ENCODE measurements around the gene MRPS12.
A peak's percentile ranks its signal among the peaks of the same experiment; 100 is the strongest.
"Not testable (repeated sequence)": the region's sequence is repeated elsewhere in the genome, so short reads cannot be mapped to it uniquely, and the experiment has no call there.

The MRPS12 gene

GRCh38 chr19:38966149-38966548 is 35.4 kb downstream of the MRPS12 start:
- H3K4me1 Mint-ChIP-seq (ENCODE audit: low read depth); H3K9me3 Mint-ChIP-seq; H3K4me3 Mint-ChIP-seq; H3K36me3 Mint-ChIP-seq (ENCODE audit: low read depth); H3K27ac Mint-ChIP-seq: not testable (repeated sequence)
- H3K27me3 Mint-ChIP-seq (ENCODE audit: low read depth) = peaks cover 19% of the 10 kb centered on the region

- Mint-ChIP-seq H3K4me1 (ENCODE audit: low read depth) (peaks cover 4% of the 10 kb centered on the region), H3K27ac (no peak overlapping the region), H3K9me3 (no peaks in the 10 kb centered on the region), H3K36me3 (ENCODE audit: low read depth) (no peaks in the 10 kb centered on the region), H3K4me3 (no peak overlapping the region), H3K27me3 (ENCODE audit: low read depth) (peaks cover 32% of the 10 kb centered on the region)
These were observed 40.2 kb downstream of the MRPS12 start for GRCh38 chr19:38970664-38971532.

- Mint-ChIP-seq H3K36me3 (ENCODE audit: low read depth) (peaks cover 2% of the 10 kb centered on the region), H3K9me3 (no peaks in the 10 kb centered on the region), H3K27ac (no peak overlapping the region), H3K27me3 (ENCODE audit: low read depth) (peaks cover 35% of the 10 kb centered on the region), H3K4me1 (ENCODE audit: low read depth) (peaks cover 4% of the 10 kb centered on the region), H3K4me3 (no peak overlapping the region)
These were observed 40.9 kb downstream of the MRPS12 start for GRCh38 chr19:38971672-38972071.

DNA sequence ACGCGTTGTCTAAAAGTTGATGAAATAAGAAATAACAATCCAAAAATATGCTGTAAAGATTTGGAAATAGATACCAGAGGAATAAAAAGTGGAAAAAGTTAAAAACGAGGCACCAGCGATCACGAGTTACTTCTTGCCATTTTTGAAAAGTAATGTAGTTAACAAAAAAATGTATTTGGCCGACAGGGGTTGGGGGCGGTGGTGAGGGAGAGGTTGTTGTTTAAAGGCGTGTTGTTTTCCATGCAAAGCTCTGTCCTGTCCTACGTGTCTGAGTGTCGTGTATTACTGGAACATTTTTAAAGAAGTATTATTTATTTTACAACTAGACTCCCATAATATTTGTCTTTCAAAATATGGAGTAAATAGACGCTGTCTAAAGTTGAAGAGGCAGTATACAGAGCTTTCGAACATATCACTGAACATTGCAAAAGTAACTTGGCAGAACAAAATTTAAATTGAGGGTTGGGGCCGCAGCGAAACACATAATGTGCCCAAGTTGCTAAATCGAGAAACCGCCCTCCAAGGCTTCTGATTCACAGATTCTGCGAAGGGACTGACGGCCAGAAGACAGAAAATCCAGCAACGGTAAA is 44.0 kb downstream of the MRPS12 start:
- Mint-ChIP-seq H3K4me3 (no peak overlapping the region), H3K9me3 (no peaks in the 10 kb centered on the region), H3K27me3 (ENCODE audit: low read depth) (peaks cover 27% of the 10 kb centered on the region), H3K36me3 (ENCODE audit: low read depth) (peaks cover 2% of the 10 kb centered on the region), H3K4me1 (ENCODE audit: low read depth) (peaks cover 11% of the 10 kb centered on the region), H3K27ac (no peak overlapping the region)

- Mint-ChIP-seq H3K4me1 (ENCODE audit: low read depth) (peaks cover 11% of the 10 kb centered on the region), H3K36me3 (ENCODE audit: low read depth) (peaks cover 2% of the 10 kb centered on the region), H3K27ac (no peak within 1 kb of the TSS), H3K4me3 (no peak within 1 kb of the TSS), H3K9me3 (peaks cover under 1% of the 10 kb centered on the region), H3K27me3 (ENCODE audit: low read depth) (peaks cover 27% of the 10 kb centered on the region)
These were observed 44.6 kb downstream of the MRPS12 start, which contains the start of gene FBXO17 for GRCh38 chr19:38975214-38975860. Gene FBXO17 (minus strand): TSS chr19:38975742. CDS start chr19:38950319, 25,423 bp downstream.

- no peak overlapping the region for H3K27ac Mint-ChIP-seq
- peaks cover 27% of the 10 kb centered on the region for H3K27me3 Mint-ChIP-seq (ENCODE audit: low read depth)
- peaks cover 6% of the 10 kb centered on the region for H3K9me3 Mint-ChIP-seq
- peaks cover 11% of the 10 kb centered on the region for H3K4me1 Mint-ChIP-seq (ENCODE audit: low read depth)
- no peak overlapping the region for H3K4me3 Mint-ChIP-seq
- peaks cover 6% of the 10 kb centered on the region for H3K36me3 Mint-ChIP-seq (ENCODE audit: low read depth)
These were observed 45.1 kb downstream of the MRPS12 start for GRCh38 chr19:38975861-38976271.

DNA sequence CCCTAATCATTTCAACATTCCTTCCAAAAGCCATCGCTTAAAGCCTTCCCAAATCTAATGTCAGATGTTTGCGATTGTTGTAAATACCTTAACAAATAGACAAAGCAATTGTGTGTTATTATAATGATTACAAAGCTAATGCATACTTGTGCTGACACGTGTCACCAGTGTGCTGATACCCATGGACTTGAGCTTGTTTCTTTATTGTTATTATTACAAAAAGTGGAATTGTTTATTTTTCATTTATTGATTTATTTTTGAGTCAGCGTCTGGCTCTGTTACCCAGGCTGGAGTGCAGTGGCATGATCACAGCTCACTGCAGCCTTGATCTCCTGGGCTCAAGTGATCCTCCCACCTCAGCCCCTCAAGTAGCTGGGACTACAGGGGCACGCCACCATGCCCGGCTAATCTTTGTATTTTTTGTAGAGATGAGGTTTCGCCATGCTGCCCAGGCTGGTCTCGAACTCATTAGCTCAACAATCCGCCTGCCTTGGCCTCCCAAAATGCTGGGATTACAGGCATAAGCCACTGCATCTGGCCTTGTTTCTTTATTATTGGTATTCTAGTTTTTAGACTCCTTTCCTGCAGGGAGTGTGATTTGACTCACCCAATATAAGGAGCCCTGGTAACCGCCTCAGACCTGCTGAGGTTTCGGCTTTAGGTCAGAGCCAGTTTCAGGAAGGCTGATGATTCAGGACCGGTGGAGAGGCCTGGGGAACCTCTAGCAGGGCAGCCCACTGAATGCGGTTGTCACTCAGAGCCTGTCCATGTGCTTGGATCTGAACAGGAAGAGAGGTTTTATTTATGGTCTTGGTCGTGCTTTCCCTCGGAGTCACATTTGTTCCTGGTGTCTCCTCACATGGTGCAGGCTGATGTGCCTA is 46.9 kb downstream of the MRPS12 start:
- H3K9me3 Mint-ChIP-seq = peaks cover 6% of the 10 kb centered on the region
- no peak overlapping the region for H3K4me3 Mint-ChIP-seq
- H3K27ac Mint-ChIP-seq = peak overlapping the region; percentile 15
- peaks cover 11% of the 10 kb centered on the region for H3K4me1 Mint-ChIP-seq (ENCODE audit: low read depth)
- H3K36me3 Mint-ChIP-seq (ENCODE audit: low read depth) = peaks cover 6% of the 10 kb centered on the region
- H3K27me3 Mint-ChIP-seq (ENCODE audit: low read depth) = peaks cover 23% of the 10 kb centered on the region

GRCh38 chr19:38978326-38978689 is 47.6 kb downstream of the MRPS12 start:
- peaks cover 11% of the 10 kb centered on the region for H3K4me1 Mint-ChIP-seq (ENCODE audit: low read depth)
- peaks cover 23% of the 10 kb centered on the region for H3K27me3 Mint-ChIP-seq (ENCODE audit: low read depth)
- H3K4me3 Mint-ChIP-seq = no peak overlapping the region
- H3K9me3 Mint-ChIP-seq = peaks cover 6% of the 10 kb centered on the region
- peak overlapping the region; percentile 15 for H3K27ac Mint-ChIP-seq
- peaks cover 6% of the 10 kb centered on the region for H3K36me3 Mint-ChIP-seq (ENCODE audit: low read depth)

DNA sequence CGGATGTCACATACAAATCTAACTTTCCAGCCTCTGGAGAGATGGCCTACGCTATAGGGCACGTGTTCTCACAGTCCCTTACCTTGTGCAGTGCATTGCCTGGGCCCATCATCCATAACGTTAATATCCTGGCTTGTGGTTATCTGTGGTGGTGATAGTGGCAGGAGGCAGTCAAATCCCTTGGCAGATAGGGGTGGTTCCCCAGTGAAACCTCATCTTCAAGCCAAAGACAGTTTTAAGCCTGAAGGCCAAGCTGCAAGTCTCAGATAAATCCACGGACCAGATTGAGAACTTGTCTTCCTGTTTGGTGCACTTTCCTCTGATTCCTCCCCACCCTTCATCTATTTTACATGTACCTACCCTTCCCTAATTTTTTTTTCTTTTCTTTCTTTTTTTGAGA is 49.1 kb downstream of the MRPS12 start:
- H3K9me3 Mint-ChIP-seq = peaks cover 6% of the 10 kb centered on the region
- peaks cover 14% of the 10 kb centered on the region for H3K27me3 Mint-ChIP-seq (ENCODE audit: low read depth)
- H3K4me1 Mint-ChIP-seq (ENCODE audit: low read depth) = peaks cover 10% of the 10 kb centered on the region
- peaks cover 6% of the 10 kb centered on the region for H3K36me3 Mint-ChIP-seq (ENCODE audit: low read depth)
- no peak overlapping the region for H3K27ac Mint-ChIP-seq
- H3K4me3 Mint-ChIP-seq = no peak overlapping the region

- H3K4me3 Mint-ChIP-seq = no peak overlapping the region
- H3K27ac Mint-ChIP-seq = no peak overlapping the region
These were observed 50.0 kb downstream of the MRPS12 start for GRCh38 chr19:38980583-38981374.

More at GRCh38 chr19:38980583-38981374, 50.0 kb downstream of the MRPS12 start:
- Mint-ChIP-seq H3K9me3 (peaks cover 6% of the 10 kb centered on the region), H3K27me3 (ENCODE audit: low read depth) (peaks cover 10% of the 10 kb centered on the region), H3K36me3 (ENCODE audit: low read depth) (peaks cover 6% of the 10 kb centered on the region), H3K4me1 (ENCODE audit: low read depth) (peaks cover 7% of the 10 kb centered on the region)
